GM23338 (cell line): ENCODE data around the gene SOX30. TPM values are rescaled to one million over a fixed set of nuclear protein-coding genes. Genes with fewer than 3 reads are reported as not detected.

Source experiments
- ATAC-seq: fragments of 200-7000 bp; cut with Tn5 transposase; 3 replicates; pipeline ENCODE4 v1.9.1; 2020
- DNase-seq: peaks from one replicate; pipeline ENCODE4 v3.0.0-alpha.2; 2015; ENCODE audit warnings: low spot score
- H2AFZ ChIP-seq: fragments of 200-600 bp; sonication (generic); 2 replicates; pipeline ENCODE4 v1.8.0; 2016; ENCODE audit warnings: antibody characterized with exemption, mild to moderate bottlenecking, moderate library complexity
- H3F3A ChIP-seq: fragments of 200-600 bp; sonication (generic); replicated peaks from 2 replicates; pipeline ENCODE4 v1.8.0; 2017; ENCODE audit warnings: antibody characterized with exemption, mixed run types, low read depth
- H3K27ac ChIP-seq: fragments of 200-600 bp; sonication (generic); 2 replicates; pipeline ENCODE4 v1.6.1; 2016; ENCODE audit warnings: low read depth
- H3K27me3 ChIP-seq: fragments of 200-600 bp; sonication (generic); 2 replicates; pipeline ENCODE4 v1.8.0; 2016; ENCODE audit warnings: mild to moderate bottlenecking, mixed run types, moderate library complexity; ENCODE audit not compliant: insufficient read depth
- H3K36me3 ChIP-seq: fragments of 200-600 bp; sonication (generic); 2 replicates; pipeline ENCODE4 v1.8.0; 2016; ENCODE audit warnings: mild to moderate bottlenecking; ENCODE audit not compliant: insufficient read depth
- H3K4me1 ChIP-seq: fragments of 200-600 bp; sonication (generic); 2 replicates; pipeline ENCODE4 v1.8.0; 2016; ENCODE audit warnings: mild to moderate bottlenecking, moderate library complexity; ENCODE audit not compliant: insufficient read depth
- H3K4me2 ChIP-seq: fragments of 200-600 bp; sonication (generic); 2 replicates; pipeline ENCODE4 v1.7.1; 2017; ENCODE audit warnings: mixed run types
- H3K4me3 ChIP-seq: fragments of 200-600 bp; sonication (generic); 2 replicates; pipeline ENCODE4 v1.6.1; 2016; ENCODE audit warnings: mixed run types
- H3K79me2 ChIP-seq: fragments of 200-600 bp; sonication (generic); replicated peaks from 2 replicates; pipeline ENCODE4 v1.8.0; 2017; ENCODE audit warnings: mild to moderate bottlenecking; ENCODE audit not compliant: insufficient read depth
- H3K9me2 ChIP-seq: fragments of 200-600 bp; sonication (generic); 2 replicates; pipeline ENCODE4 v1.8.0; 2017; ENCODE audit not compliant: insufficient read depth
- H4K20me1 ChIP-seq: fragments of 200-600 bp; sonication (generic); replicated peaks from 2 replicates; pipeline ENCODE4 v1.8.0; 2017; ENCODE audit warnings: mild to moderate bottlenecking; ENCODE audit not compliant: insufficient read depth
- H3K27ac Mint-ChIP-seq: 2 replicates; pipeline ENCODE4 v1.8.0; 2020; ENCODE audit warnings: inconsistent platforms, mild to moderate bottlenecking, moderate library complexity, mixed read lengths
- H3K27me3 Mint-ChIP-seq: 3 replicates; pipeline ENCODE4 v1.8.0; 2022; ENCODE audit warnings: low read depth, mild to moderate bottlenecking, moderate library complexity, mixed read lengths, inconsistent platforms; ENCODE audit not compliant: insufficient read depth, poor library complexity
- H3K36me3 Mint-ChIP-seq: 3 replicates; pipeline ENCODE4 v1.8.0; 2021; ENCODE audit warnings: low read depth, mild to moderate bottlenecking, inconsistent platforms, moderate library complexity, mixed read lengths
- H3K4me1 Mint-ChIP-seq: 3 replicates; pipeline ENCODE4 v1.8.0; 2020; ENCODE audit warnings: mild to moderate bottlenecking, inconsistent platforms, mixed read lengths
- H3K4me3 Mint-ChIP-seq: 3 replicates; pipeline ENCODE4 v1.8.0; 2021; ENCODE audit warnings: moderate library complexity, mild to moderate bottlenecking, inconsistent platforms, mixed read lengths
- H3K9me3 Mint-ChIP-seq: 3 replicates; pipeline ENCODE4 v1.8.0; 2020; ENCODE audit warnings: moderate library complexity, mild to moderate bottlenecking, inconsistent platforms, mixed read lengths
- CREB1 ChIP-seq: fragments of 250-450 bp; sonication (Bioruptor Pico); IDR thresholded peaks from 2 replicates; pipeline ENCODE4 v1.5.0; 2020; ENCODE audit warnings: low read depth, mild to moderate bottlenecking, moderate library complexity
- JUNB ChIP-seq: IDR thresholded peaks from one replicate; pipeline ENCODE4 v1.6.1; 2016; ENCODE audit warnings: antibody characterized with exemption; ENCODE audit not compliant: unreplicated experiment
- NANOG ChIP-seq: IDR thresholded peaks from 2 replicates; pipeline ENCODE4 v1.6.1; 2016; ENCODE audit warnings: antibody characterized with exemption, borderline replicate concordance
- POLR2AphosphoS5 ChIP-seq: IDR thresholded peaks from 2 replicates; pipeline ENCODE4 v1.6.1; 2016; ENCODE audit warnings: antibody characterized with exemption, low read depth
- STAT1 ChIP-seq: IDR thresholded peaks from one replicate; pipeline ENCODE4 v1.6.1; 2016; ENCODE audit warnings: antibody characterized with exemption; ENCODE audit not compliant: unreplicated experiment
- ZNF114 ChIP-seq: fragments of 250-450 bp; sonication (Bioruptor Pico); IDR thresholded peaks from 2 replicates; pipeline ENCODE4 v1.5.0; 2020; ENCODE audit warnings: mild to moderate bottlenecking, moderate library complexity
- polyA plus RNA-seq: library from polyadenylated mRNA; unstranded; fragments of >200 nt; fragmentation: Nextera tagmentation; extraction: Ambion mirVana; gene quantifications from 2 replicates; pipeline ENCODE4 v1.2.1, GENCODE V29; 2016
- total RNA-seq: library from RNA; depleted of rRNA; stranded (reverse); fragments of >200 nt; shearing (Covaris generic); gene quantifications from 2 replicates; pipeline ENCODE4 v1.2.3, GENCODE V29; 2014
- TF ChIP-seq, protein P1 (sequence below): fragments of 250-450 bp; sonication (Bioruptor Pico); IDR thresholded peaks from 2 replicates; pipeline ENCODE4 v1.5.0; 2020; ENCODE audit warnings: mild to moderate bottlenecking, moderate library complexity
- TF ChIP-seq, protein P2 (sequence below): IDR thresholded peaks from 2 replicates; pipeline ENCODE4 v1.6.1; 2016; ENCODE audit warnings: antibody characterized with exemption

SOX30 gene
- total and polyA plus RNA-seq, 2 experiments from 2014 or later: 0.47 to 1.3 TPM

DNA sequence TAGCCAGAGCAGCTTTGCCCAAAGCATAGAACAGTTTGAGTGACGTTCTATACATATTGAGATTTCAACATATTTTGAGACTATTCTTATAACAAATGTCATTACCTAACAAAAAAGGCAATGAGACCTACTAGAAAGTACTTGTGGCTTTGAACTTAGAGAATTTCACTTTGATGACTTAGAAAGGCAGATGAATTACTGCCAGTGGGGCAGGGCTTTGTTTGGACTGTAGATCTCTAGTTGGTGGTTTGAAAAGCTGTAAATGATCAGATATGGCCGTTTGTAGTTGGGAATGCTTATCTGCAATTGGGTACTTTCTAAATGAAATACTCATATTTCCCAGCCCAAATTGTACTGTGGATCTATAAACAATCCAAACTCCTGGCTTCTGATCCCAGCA is 28.1 kb downstream of the SOX30 start (continued):
- TF ChIP-seq, protein P1, sequence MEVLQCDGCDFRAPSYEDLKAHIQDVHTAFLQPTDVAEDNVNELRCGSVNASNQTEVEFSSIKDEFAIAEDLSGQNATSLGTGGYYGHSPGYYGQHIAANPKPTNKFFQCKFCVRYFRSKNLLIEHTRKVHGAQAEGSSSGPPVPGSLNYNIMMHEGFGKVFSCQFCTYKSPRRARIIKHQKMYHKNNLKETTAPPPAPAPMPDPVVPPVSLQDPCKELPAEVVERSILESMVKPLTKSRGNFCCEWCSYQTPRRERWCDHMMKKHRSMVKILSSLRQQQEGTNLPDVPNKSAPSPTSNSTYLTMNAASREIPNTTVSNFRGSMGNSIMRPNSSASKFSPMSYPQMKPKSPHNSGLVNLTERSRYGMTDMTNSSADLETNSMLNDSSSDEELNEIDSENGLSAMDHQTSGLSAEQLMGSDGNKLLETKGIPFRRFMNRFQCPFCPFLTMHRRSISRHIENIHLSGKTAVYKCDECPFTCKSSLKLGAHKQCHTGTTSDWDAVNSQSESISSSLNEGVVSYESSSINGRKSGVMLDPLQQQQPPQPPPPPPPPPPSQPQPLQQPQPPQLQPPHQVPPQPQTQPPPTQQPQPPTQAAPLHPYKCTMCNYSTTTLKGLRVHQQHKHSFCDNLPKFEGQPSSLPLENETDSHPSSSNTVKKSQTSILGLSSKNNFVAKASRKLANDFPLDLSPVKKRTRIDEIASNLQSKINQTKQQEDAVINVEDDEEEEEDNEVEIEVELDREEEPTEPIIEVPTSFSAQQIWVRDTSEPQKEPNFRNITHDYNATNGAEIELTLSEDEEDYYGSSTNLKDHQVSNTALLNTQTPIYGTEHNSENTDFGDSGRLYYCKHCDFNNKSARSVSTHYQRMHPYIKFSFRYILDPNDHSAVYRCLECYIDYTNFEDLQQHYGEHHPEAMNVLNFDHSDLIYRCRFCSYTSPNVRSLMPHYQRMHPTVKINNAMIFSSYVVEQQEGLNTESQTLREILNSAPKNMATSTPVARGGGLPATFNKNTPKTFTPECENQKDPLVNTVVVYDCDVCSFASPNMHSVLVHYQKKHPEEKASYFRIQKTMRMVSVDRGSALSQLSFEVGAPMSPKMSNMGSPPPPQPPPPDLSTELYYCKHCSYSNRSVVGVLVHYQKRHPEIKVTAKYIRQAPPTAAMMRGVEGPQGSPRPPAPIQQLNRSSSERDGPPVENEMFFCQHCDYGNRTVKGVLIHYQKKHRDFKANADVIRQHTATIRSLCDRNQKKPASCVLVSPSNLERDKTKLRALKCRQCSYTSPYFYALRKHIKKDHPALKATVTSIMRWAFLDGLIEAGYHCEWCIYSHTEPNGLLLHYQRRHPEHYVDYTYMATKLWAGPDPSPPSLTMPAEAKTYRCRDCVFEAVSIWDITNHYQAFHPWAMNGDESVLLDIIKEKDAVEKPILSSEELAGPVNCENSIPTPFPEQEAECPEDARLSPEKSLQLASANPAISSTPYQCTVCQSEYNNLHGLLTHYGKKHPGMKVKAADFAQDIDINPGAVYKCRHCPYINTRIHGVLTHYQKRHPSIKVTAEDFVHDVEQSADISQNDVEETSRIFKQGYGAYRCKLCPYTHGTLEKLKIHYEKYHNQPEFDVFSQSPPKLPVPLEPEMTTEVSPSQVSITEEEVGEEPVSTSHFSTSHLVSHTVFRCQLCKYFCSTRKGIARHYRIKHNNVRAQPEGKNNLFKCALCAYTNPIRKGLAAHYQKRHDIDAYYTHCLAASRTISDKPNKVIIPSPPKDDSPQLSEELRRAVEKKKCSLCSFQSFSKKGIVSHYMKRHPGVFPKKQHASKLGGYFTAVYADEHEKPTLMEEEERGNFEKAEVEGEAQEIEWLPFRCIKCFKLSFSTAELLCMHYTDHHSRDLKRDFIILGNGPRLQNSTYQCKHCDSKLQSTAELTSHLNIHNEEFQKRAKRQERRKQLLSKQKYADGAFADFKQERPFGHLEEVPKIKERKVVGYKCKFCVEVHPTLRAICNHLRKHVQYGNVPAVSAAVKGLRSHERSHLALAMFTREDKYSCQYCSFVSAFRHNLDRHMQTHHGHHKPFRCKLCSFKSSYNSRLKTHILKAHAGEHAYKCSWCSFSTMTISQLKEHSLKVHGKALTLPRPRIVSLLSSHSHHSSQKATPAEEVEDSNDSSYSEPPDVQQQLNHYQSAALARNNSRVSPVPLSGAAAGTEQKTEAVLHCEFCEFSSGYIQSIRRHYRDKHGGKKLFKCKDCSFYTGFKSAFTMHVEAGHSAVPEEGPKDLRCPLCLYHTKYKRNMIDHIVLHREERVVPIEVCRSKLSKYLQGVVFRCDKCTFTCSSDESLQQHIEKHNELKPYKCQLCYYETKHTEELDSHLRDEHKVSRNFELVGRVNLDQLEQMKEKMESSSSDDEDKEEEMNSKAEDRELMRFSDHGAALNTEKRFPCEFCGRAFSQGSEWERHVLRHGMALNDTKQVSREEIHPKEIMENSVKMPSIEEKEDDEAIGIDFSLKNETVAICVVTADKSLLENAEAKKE (CRISPR knock-in tag): no peak
- TF ChIP-seq, protein P2, sequence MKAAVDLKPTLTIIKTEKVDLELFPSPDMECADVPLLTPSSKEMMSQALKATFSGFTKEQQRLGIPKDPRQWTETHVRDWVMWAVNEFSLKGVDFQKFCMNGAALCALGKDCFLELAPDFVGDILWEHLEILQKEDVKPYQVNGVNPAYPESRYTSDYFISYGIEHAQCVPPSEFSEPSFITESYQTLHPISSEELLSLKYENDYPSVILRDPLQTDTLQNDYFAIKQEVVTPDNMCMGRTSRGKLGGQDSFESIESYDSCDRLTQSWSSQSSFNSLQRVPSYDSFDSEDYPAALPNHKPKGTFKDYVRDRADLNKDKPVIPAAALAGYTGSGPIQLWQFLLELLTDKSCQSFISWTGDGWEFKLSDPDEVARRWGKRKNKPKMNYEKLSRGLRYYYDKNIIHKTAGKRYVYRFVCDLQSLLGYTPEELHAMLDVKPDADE: no peak

DNA sequence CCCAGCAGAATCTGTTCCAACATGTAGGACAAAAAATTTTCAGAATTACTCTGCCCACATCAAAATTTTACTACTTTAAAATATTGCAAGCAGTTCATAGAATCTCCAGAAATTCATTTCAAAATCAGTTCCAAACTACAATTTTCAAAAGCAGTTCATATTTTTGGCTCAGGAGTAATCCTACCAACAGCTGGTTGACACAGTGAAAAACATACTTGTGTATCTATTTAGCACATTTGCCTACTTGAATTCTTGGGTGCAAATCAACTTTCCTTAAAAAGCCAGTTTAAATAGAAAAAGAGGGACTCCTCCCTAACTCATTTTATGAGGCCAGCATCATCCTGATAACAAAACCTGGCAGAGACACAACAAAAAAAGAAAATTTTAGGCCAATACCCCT is 31.5 kb downstream of the SOX30 start:
- Mint-ChIP-seq H3K27me3 (peaks cover 3% of the 10 kb centered on the region), H3K4me1 (no peaks in the 10 kb centered on the region), H3K36me3 (no peaks in the 10 kb centered on the region), H3K4me3 (no peak overlapping the region), H3K27ac (no peak overlapping the region), H3K9me3 (peaks cover 4% of the 10 kb centered on the region; the same call in 2 of the 3 replicates)
- no peaks in the 10 kb centered on the region for H3K36me3 ChIP-seq
- H3K4me3 ChIP-seq: no peak overlapping the region
- no peaks in the 10 kb centered on the region for H3K27me3 ChIP-seq
- no peaks in the 10 kb centered on the region for H4K20me1 ChIP-seq
- no peaks in the 10 kb centered on the region for H3K4me1 ChIP-seq
- H3K4me2 ChIP-seq: no peak overlapping the region
- no peaks in the 10 kb centered on the region for H3F3A ChIP-seq
- H3K27ac ChIP-seq: no peak overlapping the region
- H2AFZ ChIP-seq: no peak overlapping the region
- H3K9me2 ChIP-seq: no peaks in the 10 kb centered on the region
- DNase-seq (no peak), ATAC-seq (no peak)
- no peaks in the 10 kb centered on the region for H3K79me2 ChIP-seq
- TF ChIP-seq STAT1 (no peak), ZNF114 (CRISPR knock-in tag) (no peak), CREB1 (CRISPR knock-in tag) (no peak), JUNB (no peak), NANOG (no peak), POLR2AphosphoS5 (no peak)
- TF ChIP-seq, protein P1 (CRISPR knock-in tag): no peak
- TF ChIP-seq, protein P2: no peak
